ENCODE data around the gene BOK. TPM values are rescaled to one million over a fixed set of nuclear protein-coding genes. Genes with fewer than 3 reads are reported as not detected.

The BOK gene
- total and polyA plus RNA-seq, 2 of the 4 experiments (the other 2 are of a cell fraction): 13.3 to 34.4 TPM

DNA sequence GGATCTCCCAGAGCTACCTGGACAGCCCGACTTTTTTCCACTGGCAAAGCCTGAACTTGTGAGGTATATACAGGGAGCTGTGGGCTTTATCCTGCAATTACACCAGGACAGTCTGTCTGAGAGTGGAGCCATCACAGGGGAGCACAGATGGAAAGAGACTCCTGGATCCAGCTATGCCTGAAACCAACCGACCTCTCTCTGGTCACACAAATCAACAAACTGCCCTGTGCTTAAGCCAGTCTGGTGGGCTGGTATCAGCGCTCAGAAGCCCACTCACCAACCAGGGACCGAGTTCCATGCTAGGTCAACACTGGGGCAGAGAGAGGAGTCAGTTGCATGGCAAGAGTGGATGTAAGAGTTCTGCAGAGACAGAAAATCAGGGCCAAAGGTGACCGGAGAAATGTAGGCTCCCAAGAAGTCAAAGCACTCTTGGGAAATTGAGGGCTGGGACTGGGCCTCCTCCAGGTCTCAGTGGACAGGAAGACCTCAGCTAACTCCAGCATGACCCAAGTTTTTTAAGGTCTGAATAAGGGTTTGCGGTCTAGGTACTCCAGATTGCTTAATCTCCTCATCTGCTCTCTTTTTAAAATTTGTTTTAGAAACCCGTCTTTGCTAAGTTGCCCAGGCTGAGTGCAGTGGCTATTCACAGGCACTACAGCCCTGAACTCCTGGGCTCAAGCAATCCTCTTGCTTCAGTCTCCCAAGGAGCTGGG lies 3.8 kb upstream of the BOK start:
- Histone ChIP-seq H3K4ac (ENCODE audit: low read depth, low read length) (no peak overlapping the region), H3K14ac (replicated peaks; ENCODE audit: low read depth, low read length) (no peak overlapping the region), H3K9ac (ENCODE audit: low read depth, low read length) (no peak overlapping the region), H4K91ac (ENCODE audit: insufficient read depth, low read depth, low read length) (no peak overlapping the region), H3K56ac (ENCODE audit: extremely low read depth, insufficient read depth, low read length) (no peak overlapping the region), H3K18ac (ENCODE audit: low read depth, low read length) (no peak overlapping the region), H3K27ac (ENCODE audit: insufficient read depth, low read length) (no peak overlapping the region), H3K27me3 (ENCODE audit: control insufficient read depth, insufficient read depth, low read length) (no peaks in the 10 kb centered on the region), H3K79me1 (ENCODE audit: low read depth in 1 of 2, low read length in 2 of 2) (peaks cover 0 to 6% of the 10 kb centered on the region in 2 experiments; a peak in 2 of 4 replicates), H2BK5ac (ENCODE audit: low read depth, low read length, poor library complexity, severe bottlenecking) (no peak overlapping the region), H3K36me3 (ENCODE audit: control insufficient read depth, insufficient read depth, low read length) (no peaks in the 10 kb centered on the region), H3K23ac (ENCODE audit: low read depth, low read length) (no peak overlapping the region), H3K4me1 (ENCODE audit: control insufficient read depth, insufficient read depth, low read length) (peaks cover 12% of the 10 kb centered on the region), H3K9me1 (ENCODE audit: insufficient read depth, low read length) (peaks cover 4% of the 10 kb centered on the region; the same call in 1 of the 2 replicates), H2BK15ac (ENCODE audit: low read depth, low read length) (no peak overlapping the region), H4K5ac (ENCODE audit: low read depth, low read length) (no peak overlapping the region), H3K9me3 (ENCODE audit: control insufficient read depth, insufficient read depth, low read length) (no peaks in the 10 kb centered on the region), H4K8ac (ENCODE audit: low read depth in 2 of 2, low read length in 2 of 2) (no peak overlapping the region), H2AK9ac (replicated peaks; ENCODE audit: low read depth, low read length, poor library complexity) (no peak overlapping the region), H2AK5ac (ENCODE audit: low read depth, low read length) (no peak overlapping the region; the same call in 1 of the 2 replicates), H4K20me1 (ENCODE audit: insufficient read depth, low read length) (peaks cover 6% of the 10 kb centered on the region), H2AFZ (replicated peaks; ENCODE audit: low read length, poor library complexity) (no peak overlapping the region), H2BK20ac (ENCODE audit: low read depth, low read length) (no peak overlapping the region), H3K4me3 (ENCODE audit: insufficient read depth, low read depth, low read length) (no peak overlapping the region), H3K4me2 (ENCODE audit: low read depth, low read length) (no peak overlapping the region), H2BK120ac (ENCODE audit: low read depth, low read length) (no peak overlapping the region)
- TF ChIP-seq POLR2A (IDR thresholded peaks at IDR 0.05; ENCODE audit: low read depth, low read length) (no peak), SMC3 (IDR thresholded peaks at IDR 0.05; ENCODE audit: low read depth, low read length) (no peak), BHLHE40 (IDR thresholded peaks at IDR 0.05; ENCODE audit: low read depth, low read length) (no peak), MXI1 (IDR thresholded peaks at IDR 0.05; ENCODE audit: borderline replicate concordance, low read depth, low read length) (no peak), FOS (IDR thresholded peaks at IDR 0.05; ENCODE audit: low read depth, low read length) (no peak), MAZ (IDR thresholded peaks at IDR 0.05; ENCODE audit: borderline replicate concordance, low read depth, low read length) (no peak), MAFK (IDR thresholded peaks at IDR 0.05; ENCODE audit: low read depth, low read length) (no peak), RCOR1 (IDR thresholded peaks at IDR 0.05; ENCODE audit: insufficient replicate concordance, low read length) (no peak), RFX5 (IDR thresholded peaks at IDR 0.05; ENCODE audit: low read depth, low read length) (no peak), CHD1 (IDR thresholded peaks at IDR 0.05; ENCODE audit: low read depth, low read length) (no peak)
- TF ChIP-seq, protein P1, sequence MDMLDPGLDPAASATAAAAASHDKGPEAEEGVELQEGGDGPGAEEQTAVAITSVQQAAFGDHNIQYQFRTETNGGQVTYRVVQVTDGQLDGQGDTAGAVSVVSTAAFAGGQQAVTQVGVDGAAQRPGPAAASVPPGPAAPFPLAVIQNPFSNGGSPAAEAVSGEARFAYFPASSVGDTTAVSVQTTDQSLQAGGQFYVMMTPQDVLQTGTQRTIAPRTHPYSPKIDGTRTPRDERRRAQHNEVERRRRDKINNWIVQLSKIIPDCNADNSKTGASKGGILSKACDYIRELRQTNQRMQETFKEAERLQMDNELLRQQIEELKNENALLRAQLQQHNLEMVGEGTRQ (IDR thresholded peaks at IDR 0.05; ENCODE audit: low read depth, low read length): no peak
- TF ChIP-seq, protein P2, sequence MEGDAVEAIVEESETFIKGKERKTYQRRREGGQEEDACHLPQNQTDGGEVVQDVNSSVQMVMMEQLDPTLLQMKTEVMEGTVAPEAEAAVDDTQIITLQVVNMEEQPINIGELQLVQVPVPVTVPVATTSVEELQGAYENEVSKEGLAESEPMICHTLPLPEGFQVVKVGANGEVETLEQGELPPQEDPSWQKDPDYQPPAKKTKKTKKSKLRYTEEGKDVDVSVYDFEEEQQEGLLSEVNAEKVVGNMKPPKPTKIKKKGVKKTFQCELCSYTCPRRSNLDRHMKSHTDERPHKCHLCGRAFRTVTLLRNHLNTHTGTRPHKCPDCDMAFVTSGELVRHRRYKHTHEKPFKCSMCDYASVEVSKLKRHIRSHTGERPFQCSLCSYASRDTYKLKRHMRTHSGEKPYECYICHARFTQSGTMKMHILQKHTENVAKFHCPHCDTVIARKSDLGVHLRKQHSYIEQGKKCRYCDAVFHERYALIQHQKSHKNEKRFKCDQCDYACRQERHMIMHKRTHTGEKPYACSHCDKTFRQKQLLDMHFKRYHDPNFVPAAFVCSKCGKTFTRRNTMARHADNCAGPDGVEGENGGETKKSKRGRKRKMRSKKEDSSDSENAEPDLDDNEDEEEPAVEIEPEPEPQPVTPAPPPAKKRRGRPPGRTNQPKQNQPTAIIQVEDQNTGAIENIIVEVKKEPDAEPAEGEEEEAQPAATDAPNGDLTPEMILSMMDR (conservative IDR thresholded peaks at IDR 0.05; ENCODE audit: low read depth, low read length): no peak
- CTCF ChIA-PET: no interaction called here
- intact Hi-C loops (cut with micrococcal nuclease) (loop anchor here (5.0 kb wide), 1 partner anchor 197 kb away; the partner anchor contains the start of gene FARP2), in situ Hi-C loops (cut with MboI; ENCODE audit: low sequenced_read_pairs) (no loop called here), dilution Hi-C loops (cut with HindIII; ENCODE audit: low sequenced_read_pairs, unreplicated experiment) (no loop called here)
- no TSS peak for BruUV-seq (replicated peaks)
- ATAC-seq (ENCODE audit: low read depth) (no peak), DNase-seq (no peak)
- POLR2A ChIA-PET (ENCODE audit: unreplicated experiment): interaction anchor here (0.5 kb wide), 1 partner anchor 47 kb away, joined by 3 read pairs; no protein-coding TSS in a partner anchor
- 83% methylated on average over 1 of the region's 7 CpGs; no CpG with 5 or more reads in 1 of the 2 experiments for WGBS, 2 experiments (ENCODE audit: extremely low coverage in 2 of 2, insufficient read length in 1 of 2)
